GM18873 (cell line): Measurements from ENCODE around the gene CDC37.
"Not testable (repeated sequence)": the region's sequence is repeated elsewhere in the genome, so short reads cannot be mapped to it uniquely, and the experiment has no call there.

Source experiments
- ATAC-seq: cut with Tn5 transposase; IDR thresholded peaks from one replicate; pipeline ENCODE4 v1.9.1; 2021; ENCODE audit warnings: mild to moderate bottlenecking, moderate library complexity, moderate number of reproducible peaks; ENCODE audit not compliant: unreplicated experiment, low FRiP score

CDC37 gene

GRCh38 chr19:10420444-10421239 lies 17.3 kb upstream of the CDC37 start, which contains the start of gene PDE4A:
Gene PDE4A, plus strand, starts transcription at chr19:10420538. Its CDS starts 227 bp downstream, at chr19:10420765.
- no peak for ATAC-seq

GRCh38 chr19:10419646-10420443 lies 16.5 kb upstream of the CDC37 start:
- ATAC-seq = no peak

- ATAC-seq = no peak
Observed at GRCh38 chr19:10419200-10419645, 15.9 kb upstream of the CDC37 start.

- ATAC-seq = no peak
Observed at GRCh38 chr19:10418485-10419199, 15.3 kb upstream of the CDC37 start.

- no peak for ATAC-seq
Observed at GRCh38 chr19:10418235-10418484, 14.8 kb upstream of the CDC37 start.

- no peak for ATAC-seq
Observed at GRCh38 chr19:10417541-10418234, 14.3 kb upstream of the CDC37 start.

GRCh38 chr19:10416380-10417257 lies 13.3 kb upstream of the CDC37 start:
- ATAC-seq = peak; percentile 50

GRCh38 chr19:10416083-10416379 lies 12.7 kb upstream of the CDC37 start:
- no peak for ATAC-seq

GRCh38 chr19:10412257-10412977 lies 9.1 kb upstream of the CDC37 start:
- peak; percentile 51 for ATAC-seq

- not testable (repeated sequence) for ATAC-seq
Observed at GRCh38 chr19:10411224-10411623, 7.9 kb upstream of the CDC37 start.

GRCh38 chr19:10408511-10409283 lies 5.4 kb upstream of the CDC37 start:
- no peak for ATAC-seq

- no peak for ATAC-seq
Observed at GRCh38 chr19:10407096-10407495, 3.8 kb upstream of the CDC37 start.

- no peak for ATAC-seq
Observed at GRCh38 chr19:10406191-10406590, 2.8 kb upstream of the CDC37 start.

GRCh38 chr19:10404888-10405820 lies 1.8 kb upstream of the CDC37 start:
- no peak for ATAC-seq

- no peak for ATAC-seq
Observed at GRCh38 chr19:10402441-10403038, 802 bp downstream of the CDC37 start.

- ATAC-seq = no peak
Observed at GRCh38 chr19:10399878-10400277, 3.5 kb downstream of the CDC37 start.

- ATAC-seq = not testable (repeated sequence)
Observed at GRCh38 chr19:10399340-10399739, 4.0 kb downstream of the CDC37 start.
